NCI-H1105 (cell line): ENCODE data around the gene CORO2A.
"Not testable (repeated sequence)": the region's sequence is repeated elsewhere in the genome, so short reads cannot be mapped to it uniquely, and the experiment has no call there.

Experiments
- DNase-seq: peaks from one replicate; lab custom pipeline; 2025; lab: John Stamatoyannopoulos, UW

The CORO2A gene

DNA sequence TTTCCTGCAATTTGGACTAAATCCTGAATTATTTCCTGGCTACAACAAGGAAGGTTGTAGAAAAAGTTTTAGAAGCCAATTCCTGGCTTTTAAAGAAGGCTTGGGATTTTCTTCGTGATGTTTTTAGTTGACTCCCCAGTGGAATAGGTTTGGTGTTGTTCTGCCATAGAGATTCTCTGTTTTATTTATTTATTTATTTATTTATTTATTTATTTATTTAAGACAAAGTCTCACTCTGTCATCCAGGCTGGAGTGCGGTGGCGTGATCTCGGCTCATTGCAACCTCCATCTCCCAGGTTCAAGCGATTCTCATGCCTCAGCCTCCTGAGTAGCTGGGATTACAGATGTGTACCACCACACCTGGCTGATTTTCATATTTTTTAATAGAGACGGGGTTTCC is 75.3 kb downstream of the CORO2A start:
- not testable (repeated sequence) for DNase-seq

DNA sequence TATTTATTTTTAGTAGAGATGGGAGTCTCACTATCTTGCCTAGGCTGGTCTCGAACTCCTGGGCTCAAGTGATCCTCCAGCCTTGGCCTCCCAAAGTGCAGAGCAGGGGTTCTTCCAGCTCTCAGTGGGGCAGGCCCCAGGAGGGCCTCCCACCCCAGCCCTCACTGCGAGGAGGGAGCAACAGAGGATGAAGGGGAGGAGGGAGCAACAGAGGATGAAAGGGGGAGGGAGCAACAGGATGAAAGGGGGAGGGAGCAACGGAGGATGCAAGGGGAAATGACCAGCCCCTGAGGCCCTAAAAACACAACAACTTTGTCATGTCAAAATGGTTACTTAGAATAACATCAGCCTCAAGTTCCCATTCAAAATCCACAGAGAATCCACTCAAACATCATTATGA is 83.4 kb downstream of the CORO2A start:
- no peak for DNase-seq

DNA sequence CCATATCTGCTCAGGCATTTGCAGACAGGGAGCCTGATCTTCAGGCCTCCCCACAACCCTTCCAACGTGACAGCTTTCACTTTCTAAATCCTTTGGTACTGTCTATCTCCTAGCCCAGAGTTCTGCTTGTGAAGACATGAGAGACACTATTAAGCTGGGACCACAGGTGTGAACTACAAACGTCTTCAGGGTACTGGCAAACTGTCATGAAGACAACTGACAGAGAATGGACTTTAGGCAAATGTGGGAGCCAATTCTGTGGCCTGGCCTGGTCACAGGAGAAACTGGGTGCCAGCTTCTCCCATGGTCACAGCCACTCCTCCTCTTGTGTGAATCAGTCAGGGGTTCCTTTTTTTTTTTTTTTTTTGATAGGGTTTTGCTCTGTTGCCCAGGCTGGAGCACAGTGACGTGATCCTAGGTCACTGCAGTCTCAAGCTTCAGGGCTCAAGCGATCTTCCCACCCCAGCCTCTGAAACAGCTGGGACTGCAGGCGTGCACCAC is 83.9 kb downstream of the CORO2A start:
- DNase-seq = no peak

DNA sequence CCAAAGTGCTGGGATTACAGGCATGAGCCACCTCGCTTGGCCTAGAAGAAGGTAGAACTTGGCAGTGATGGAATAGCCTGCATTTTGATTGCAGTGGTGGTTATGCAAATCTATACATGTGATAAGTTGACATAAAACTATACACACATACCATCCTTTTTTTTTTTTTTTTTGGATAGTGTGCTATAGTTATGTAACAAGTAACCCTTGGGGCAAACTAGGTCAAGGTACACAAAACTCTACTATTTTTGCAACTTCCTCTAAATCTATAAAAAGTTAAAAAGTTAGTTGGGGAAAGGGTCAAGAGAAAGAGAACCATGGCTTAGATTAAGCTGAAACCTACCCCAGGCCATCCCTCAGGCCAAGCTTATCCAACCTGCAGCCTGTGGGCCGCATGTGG is 84.5 kb downstream of the CORO2A start:
- no peak for DNase-seq

DNA sequence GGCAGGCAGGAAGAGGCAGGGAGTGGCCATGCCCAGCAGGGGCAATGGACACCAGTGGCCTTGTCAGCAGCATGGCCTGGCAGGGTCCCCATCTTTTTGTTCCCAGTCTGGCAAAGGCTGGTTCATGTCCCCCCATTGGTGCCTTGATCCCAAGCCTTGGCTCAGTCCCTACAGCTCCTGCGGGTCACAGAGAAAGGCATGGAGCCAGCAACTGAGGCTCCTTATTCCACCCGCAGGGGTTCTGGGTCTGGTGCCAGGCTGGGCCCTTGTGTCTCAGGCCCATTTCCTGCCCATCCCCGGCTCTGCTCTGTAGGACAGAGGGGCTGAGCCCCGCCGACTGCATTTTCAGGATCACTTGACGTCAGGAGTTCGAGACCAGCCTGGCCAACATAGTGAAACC is 87.4 kb downstream of the CORO2A start:
- no peak for DNase-seq

DNA sequence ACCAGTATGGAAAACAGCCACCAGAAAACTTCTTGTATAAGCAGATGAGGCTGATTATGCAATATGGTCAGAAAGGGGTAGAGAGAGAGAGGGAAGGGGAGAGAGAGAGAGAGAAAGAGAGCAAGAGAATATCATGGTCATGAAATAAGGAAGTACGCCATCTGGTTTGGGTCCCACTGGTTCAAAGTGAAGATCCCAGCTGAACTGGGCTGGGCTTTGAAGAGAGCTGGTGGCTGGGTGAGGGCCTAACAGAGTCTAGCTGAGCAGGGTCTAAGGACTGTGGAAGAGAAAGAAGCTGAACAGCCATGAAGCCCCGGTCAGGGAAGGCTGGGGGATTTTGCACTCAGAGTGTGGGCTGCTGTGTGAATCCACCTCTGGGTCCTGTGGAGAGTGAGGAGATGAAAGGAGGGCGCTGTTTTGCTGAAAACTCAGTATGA is 88.0 kb downstream of the CORO2A start:
- DNase-seq = no peak

DNA sequence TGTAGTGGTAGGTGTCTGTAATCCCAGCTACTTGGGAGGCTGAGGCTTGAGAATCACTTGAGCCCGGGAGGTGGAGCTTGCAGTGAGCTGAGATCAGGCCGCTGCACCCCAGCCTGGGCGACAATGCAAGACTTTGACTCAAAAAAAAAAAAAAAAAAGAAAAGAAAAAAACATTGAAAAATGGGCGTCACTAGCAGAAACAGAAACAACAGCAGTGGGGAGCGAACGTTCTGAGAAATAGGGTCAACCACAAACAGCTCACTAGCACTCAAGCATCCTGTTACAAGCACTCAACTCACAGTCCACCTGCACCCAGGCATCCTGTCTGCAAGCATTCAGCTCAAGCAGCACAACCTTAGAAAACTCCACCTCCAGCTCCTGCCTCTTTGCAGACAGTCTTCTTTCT is 90.6 kb downstream of the CORO2A start:
- DNase-seq = no peak

DNA sequence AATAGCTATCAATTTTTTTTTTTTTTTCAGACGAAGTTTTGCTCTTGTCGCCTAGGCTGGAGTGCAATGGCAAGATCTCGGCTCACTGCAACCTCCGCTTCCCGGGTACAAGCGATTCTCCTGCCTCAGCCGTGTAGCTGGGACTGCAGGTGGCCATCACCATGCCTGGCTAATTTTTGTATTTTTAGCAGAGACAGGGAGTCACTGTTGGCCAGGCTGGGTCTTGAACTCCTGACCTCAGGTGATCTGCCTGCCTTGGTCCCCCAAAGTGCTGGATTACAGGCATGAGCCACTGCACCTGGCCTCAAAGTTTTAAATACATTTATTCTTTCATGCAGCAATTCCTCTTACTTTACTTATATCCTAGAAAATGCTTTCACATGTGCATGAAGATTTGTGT is 91.0 kb downstream of the CORO2A start:
- no peak for DNase-seq

DNA sequence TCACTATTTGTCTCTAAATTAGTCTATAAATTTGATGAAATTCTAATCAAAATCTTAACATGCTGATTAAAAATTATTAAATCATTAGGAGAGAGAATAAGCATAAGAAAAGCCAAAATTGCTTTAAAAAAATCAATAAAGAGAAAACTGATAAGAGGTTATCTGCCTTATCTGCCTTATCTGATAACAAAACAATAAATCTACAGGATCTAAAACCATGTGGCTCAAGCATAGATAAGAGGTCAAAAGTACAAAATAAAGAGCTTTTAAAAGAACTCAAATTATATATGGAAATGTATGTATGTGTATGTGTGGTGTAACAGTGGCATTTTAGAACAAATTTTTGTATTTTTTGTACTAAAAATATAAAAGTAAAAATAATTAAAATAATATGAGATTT is 92.0 kb downstream of the CORO2A start:
- DNase-seq = no peak

DNA sequence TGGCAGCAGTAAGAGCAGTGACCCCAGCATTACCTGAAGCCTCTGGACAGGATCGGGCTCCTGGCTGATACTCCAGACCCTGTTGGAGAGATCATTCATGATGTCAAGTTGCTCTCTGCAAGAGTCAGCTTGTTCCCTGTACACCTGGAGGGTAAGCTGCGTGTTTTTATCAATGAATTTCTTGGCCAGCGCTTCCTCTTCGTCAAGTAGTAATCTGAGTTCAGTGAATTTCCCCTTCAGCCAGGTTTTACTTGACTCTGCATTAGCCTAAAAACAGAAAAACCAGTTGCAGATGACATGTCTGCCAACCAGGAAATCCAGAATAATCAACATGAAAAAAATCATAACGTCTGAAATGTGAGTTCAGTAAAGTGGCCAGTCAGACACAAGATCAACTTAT is 92.5 kb downstream of the CORO2A start:
- DNase-seq = peak; percentile 71

DNA sequence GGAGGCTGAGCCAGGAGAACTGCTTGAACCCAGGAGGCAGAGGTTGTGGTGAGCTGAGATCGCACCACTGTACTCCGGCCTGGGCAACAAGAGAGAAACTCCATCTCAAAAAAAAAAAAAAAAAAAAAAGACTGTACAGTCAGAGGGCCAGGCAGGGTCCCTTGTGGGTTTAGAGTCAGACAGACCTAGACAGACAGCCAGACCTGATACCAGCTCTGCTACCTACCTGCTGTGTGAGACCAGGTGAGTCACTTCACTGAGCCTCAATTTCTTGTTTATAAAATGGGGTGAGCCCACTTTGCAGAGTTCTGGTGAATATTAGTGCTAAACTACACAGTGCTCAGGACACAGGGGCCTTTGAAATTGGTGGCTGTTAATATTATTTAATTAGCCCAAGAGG is 93.1 kb downstream of the CORO2A start:
- DNase-seq = no peak

DNA sequence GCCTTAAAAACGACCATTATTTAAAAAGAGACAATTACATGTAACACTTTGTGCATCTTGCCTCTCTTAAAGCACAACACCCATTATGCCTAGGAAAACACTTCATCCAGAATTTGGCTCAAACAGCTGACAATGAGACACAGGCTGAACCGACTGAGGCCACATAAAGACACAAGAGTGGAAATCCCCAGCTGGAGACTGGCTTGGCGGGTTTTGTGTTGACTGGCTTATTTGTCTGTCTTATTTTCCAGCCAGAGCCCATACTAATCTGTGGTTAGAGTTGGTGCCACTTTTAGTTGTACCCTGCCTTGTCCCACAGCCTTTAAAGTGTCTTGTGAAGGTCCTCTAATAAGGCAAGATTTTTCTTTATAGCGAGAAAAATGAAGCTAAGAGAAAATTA is 94.6 kb downstream of the CORO2A start:
- no peak for DNase-seq

DNA sequence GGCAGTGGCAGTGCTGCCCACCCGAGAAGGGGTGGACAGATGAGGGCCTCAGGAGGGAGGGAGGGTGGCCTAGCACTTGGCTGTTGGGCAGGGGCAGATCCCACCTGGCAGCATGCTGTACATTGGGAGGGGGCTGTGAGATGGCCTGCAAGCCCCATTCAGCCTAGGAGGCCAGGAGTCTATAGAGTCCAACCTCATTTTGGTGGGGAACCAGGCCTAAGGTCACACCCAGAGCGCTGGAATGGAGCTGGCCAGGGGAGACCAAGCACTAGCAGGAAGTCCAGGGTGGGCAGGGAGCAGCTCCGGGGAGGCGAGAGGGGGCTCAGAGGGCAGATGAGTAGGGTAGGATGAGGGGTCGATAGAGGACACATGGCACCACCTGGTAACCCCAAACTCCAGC is 96.3 kb downstream of the CORO2A start:
- DNase-seq = no peak

DNA sequence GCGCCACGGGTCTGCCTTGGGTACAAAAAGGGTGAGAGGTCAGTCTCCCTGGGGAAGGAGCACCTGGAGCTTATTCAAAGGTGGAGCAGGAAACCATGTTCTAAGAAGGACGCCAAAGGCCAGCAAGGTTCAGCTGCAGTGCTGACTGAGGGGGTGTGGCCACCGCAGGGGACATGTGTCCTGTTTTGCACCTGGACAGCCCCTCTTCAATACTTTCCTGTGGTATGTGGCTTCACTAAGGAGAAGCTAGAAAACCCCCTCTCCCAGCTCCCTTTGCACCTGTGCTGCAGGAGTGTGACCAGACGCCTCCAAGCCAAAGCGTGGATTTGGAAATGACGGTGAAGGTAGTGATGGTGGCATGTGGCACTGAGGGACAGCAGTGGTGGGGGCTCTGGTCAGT is 97.0 kb downstream of the CORO2A start:
- DNase-seq = no peak

DNA sequence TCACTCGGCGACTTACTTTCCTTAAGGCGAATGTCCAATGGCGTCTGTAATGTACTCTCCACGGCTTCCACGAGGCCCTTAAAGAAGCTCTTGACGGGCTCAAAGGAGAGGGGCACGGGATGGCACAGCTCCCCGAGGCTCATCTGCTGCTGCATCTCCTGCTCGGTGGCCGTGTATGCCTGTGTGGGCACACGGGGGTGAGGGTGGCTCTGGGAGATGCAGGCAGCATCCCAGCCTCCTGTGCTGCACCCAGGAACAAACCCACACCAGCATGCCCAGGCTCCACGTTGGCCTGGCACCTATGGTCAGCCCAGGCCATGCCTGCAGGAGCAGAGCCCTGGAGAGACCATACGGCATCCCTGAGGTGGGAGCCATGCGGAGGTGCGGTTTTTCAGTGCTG is 97.6 kb downstream of the CORO2A start:
- DNase-seq = no peak

DNA sequence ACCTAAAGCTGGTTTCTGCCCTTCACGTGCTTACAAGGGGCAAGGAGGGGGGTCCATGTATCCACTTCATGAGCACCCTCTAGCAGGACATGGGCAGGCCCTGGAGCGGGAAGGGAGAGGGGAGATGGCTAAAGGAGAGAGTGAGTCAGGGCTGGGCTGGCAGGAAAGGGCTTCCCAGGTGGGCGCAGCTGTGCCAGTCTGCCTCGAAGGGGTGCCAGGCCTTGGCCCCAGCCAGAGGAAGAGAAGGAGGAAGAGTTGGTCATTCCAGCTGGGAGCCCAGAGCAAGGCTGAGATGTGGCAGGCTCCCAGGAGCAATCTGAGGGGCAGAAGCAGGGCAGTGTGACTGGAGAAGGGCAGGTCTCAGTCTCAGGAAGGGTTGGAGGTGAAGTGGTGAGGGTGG is 98.1 kb downstream of the CORO2A start:
- DNase-seq = no peak

DNA sequence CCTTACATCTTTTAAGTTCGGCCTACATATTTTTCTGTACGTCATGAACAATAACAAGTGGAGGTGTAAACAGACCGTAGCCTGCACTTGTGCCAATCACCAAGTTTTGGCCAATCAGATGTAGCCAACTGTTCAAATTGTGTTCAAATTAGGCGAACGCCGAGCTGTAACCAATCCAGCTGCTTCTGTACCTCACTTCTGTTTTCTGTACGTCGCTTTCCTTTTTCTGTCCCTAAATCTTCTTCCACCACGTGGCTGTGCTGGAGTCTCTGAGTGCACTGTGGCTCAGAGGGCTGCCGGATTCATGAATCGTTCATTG is 99.9 kb downstream of the CORO2A start:
- DNase-seq = no peak

DNA sequence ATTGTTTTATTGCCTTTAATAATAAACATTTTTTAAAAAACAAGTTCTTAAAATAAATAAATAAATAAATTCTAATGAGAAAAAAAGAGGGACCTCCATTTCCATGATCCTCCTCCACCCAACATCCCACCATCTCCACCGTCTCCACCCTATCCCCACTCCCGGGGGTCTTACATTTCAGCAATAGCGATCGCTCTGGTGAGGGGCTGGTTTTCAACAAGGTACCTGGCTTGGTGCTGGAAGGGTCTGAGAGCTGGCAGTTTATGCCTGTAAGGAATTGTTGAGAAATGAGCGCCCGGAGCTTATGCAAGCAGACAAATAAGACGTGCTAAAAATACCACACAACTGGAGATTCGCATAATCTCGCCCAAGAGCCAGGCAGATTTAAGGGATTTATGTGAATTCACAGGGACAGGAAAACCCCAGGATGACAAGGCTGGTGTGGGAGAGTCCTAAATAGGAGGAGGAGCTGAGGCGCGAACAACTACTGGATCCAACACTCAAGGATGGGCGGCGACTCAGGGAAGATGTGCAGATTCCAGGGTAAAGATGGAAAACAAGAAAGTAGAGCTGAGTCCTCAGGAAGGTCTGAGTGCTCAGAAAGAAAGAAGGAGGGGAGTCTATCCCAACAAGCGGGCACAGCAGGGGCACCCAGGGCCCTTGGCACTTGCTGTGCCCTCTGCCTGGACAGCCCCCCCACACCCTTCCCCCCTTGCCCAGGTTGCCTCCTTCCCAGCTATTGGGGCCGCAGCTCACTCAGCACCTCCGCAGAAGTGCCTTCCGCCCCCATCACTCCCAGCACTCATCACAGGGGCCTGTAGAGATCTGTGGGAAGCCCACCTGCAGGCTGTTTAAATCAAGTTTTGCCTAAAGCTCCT is 100.5 kb downstream of the CORO2A start:
- no peak for DNase-seq

DNA sequence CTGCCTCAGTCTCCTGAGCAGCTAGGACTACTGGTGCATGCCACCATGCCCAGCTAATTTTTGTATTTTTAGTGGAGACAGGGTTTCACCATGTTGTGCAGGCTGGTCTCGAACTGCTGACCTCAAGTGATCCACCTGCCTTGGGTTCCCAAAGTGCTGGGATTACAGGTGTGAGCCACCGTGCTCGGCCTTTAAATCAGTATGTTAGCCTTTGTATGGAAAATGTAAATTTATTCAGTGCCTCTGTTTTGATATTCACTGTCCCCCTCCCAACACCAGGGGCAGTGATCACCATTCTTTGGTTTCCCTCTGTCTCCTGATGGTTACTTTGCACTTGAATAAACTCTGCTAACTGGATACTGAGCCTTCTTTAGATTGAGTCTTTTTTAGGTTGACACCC is 101.8 kb downstream of the CORO2A start:
- not testable (repeated sequence) for DNase-seq

DNA sequence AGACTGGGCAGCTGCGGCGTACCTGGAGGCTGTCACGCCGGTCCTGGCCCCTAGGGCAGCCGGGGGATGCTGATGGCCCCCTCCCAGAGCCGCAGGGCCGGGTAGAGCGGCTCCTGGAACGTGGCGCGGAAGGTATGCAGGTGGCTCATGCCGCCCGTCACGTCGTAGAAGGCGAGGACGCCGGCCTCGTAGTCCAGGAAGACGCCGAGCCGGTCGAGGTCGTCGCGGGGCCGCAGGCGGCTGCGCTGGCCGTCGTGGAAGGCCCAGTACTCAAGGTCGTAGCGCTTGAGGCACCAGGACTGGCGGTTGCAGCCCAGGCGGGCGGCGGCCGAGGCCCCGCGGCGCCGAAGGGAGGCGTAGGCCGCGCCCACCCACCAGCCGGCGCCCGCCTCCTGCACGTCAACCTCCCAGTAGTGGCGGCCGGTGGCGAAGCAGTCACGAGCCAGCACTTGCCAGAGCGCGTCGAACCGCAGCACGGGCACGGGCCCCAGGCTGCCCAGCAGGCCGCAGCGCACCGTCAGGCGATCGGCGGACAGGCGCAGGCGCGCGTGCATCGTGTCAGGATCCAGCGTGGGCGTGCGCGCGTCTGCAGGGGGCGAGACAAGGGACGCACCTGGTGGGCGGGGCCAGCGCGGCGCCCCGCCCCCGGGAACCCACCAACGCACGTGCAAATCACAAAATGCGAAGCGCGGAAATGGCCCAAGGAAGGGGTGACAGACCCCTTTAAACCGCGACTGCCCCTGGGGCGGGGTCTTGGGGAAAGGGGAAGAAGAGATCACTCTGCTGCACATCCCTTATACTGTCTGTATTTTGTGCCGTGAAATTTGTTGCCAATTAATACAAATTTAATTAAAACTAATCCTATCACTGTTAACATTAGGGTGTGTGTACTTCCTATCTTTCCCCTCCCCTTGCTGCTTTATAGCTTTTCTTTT is 104.8 kb downstream of the CORO2A start:
- no peak for DNase-seq

DNA sequence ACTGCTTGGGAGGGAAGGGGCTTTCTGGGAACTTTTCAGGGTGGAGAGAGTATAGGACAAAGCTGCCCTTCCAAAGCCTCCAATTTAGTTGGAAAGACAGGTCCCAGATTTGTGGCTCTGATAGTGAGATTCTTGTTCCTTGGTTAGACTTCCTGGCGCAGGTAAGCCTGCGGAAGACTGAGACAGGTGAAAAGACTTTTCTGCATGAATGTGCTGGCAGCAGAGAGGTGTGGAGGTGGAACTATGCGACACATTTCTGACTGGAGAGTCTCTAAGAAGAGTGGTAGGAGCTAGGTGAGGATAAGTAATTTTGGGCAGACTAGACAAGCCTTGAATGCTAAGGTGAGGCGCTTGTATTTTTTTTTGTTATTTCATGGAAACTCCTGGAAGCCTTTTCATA is 106.0 kb downstream of the CORO2A start:
- DNase-seq = no peak

DNA sequence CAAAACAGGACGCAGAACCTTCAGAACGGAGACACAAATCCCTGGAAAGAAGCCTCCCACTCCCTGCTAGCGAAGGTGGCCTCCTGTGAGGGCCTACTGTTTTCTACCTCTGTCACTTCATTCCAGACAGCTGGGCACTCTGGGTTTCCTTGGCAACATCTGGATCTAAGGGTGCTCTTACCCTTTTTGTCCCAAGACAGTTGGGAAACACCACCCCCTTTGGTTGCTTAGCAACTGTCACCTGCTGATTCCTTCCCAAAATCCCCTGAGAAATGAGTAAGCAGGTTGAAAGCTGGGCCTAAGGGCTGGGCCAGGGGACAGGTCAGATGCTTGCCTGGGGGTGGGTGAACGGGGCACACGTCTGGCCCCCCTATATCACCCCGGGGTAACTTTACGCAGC is 106.5 kb downstream of the CORO2A start:
- no peak for DNase-seq

DNA sequence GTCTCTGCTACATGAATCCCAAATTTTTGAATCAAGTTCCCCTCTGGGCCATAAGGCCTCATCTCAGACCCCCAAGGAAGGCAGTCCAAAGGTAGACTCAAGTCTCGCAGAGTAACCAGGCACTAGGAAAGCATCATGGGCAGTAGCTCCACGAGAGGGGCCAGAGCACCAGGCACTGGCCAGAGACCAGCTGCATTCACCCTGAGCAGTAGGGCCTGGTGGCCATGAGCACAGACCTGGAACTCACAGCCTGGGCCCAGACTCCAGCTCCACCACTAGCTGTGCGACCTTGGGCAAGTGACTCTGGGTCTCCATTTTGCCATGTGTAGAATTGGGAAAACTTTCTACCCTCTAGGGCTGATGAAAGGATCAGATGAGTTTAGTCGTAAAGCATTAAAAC is 107.4 kb downstream of the CORO2A start:
- no peak for DNase-seq
